HG03060 (cell line): ENCODE measurements around the gene NFIB.

Experiments used
- ATAC-seq: cut with Tn5 transposase; IDR thresholded peaks from one replicate; pipeline ENCODE4 v1.9.1; 2021; ENCODE audit warnings: low read depth, moderate number of reproducible peaks; ENCODE audit not compliant: unreplicated experiment

The NFIB gene

GRCh38 chr9:14198047-14198840, 115.7 kb downstream of the NFIB start:
- no peak for ATAC-seq

- no peak for ATAC-seq
Observed at GRCh38 chr9:14197325-14197858, 116.5 kb downstream of the NFIB start.

- ATAC-seq, result no peak
Observed at GRCh38 chr9:14193328-14193990, 120.5 kb downstream of the NFIB start.

GRCh38 chr9:14192556-14192955, 121.4 kb downstream of the NFIB start:
- no peak for ATAC-seq

DNA sequence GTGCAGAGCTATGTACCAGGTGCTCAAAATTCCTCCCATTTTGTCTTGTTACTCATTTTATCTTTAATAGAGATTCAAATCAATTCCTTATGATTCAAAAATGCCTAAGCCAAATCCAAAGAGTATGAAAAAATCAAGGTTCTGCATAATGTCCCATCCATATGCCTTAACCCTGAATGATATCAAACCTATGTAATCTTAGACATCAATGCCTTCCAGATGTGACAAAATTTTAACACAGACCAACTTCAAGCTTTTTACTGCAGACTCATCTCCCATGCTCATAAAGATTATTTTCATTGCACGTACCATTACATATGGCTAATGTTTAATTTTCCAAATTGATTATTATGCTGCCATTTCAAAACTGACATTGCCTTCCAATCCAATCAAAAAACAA, 122.4 kb downstream of the NFIB start:
- no peak for ATAC-seq

GRCh38 chr9:14190240-14190639, 123.7 kb downstream of the NFIB start:
- no peak for ATAC-seq

- ATAC-seq, result no peak
Observed at GRCh38 chr9:14189578-14189977, 124.4 kb downstream of the NFIB start.

DNA sequence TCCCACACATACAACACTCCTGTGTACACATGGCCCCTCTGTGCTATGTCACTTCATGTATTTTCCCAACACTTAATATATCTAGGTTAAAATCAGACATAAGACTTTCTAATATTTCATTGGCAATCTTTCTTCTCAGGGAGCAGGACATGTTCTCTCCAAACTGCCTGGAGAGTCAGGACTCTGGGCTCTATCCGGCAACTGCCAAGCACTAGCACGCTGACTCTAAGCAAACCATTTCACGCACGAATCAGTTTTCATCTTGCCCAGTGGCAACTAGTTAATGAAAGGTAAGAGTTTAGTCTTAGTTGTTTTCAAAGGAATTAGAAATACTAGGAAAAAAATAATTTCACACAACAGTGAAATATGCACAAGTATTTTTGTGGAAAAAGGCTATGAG, 124.8 kb downstream of the NFIB start:
- ATAC-seq, result no peak

DNA sequence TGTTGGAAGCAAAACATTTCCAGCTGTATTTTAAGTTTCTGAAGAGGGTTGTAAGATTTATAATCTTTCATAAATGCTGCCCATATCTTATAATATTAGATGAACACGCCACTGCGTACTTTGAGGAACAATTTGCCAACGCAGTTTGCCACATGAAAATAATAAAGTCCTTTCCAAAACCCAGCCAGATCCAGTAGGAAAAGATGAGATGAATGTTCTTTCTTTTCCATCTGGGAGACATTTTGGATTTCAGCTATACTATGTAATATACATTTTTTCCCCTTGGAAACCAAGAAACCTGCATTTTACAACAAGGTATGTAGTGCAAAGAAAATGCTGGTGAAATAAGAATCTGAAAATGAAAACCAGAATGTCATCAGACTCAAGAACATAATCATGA, 125.4 kb downstream of the NFIB start:
- no peak for ATAC-seq

DNA sequence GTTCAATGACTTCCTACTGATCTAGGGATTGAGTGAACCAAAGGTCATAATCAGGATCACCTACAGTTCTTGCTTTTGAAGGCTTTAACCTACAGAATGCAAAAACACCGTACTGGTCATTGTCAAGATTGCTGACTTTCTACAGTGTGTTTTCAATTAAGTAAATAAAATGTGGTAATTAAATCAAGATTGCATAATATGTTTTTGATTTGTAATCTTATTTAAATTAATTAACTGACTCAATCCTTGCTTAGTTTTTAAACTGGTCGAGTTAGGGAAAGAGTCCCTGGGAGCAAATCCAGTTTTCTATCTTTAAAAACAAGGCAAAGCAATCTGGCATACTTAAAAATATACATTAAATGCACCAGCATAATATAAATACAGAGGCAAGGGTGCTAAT, 125.9 kb downstream of the NFIB start:
- no peak for ATAC-seq

DNA sequence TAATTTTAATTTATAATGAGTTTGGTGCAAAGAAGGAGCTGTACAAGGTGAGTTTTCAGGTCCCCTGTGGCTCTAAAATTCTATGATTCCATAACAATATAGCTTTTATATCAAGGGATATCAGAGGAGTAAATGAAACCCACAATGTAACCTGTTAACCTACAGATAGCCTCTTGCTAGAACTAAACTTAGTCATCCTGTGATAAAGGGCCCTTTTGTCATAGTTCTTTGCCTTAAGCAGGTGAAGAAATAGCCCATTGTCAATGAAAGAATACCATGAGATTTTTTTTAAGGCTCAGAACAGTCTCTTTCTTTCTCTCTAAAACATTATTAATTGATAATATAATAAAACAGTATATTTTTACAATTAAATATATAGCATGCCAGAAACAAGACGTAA, 127.8 kb downstream of the NFIB start:
- ATAC-seq, result no peak

DNA sequence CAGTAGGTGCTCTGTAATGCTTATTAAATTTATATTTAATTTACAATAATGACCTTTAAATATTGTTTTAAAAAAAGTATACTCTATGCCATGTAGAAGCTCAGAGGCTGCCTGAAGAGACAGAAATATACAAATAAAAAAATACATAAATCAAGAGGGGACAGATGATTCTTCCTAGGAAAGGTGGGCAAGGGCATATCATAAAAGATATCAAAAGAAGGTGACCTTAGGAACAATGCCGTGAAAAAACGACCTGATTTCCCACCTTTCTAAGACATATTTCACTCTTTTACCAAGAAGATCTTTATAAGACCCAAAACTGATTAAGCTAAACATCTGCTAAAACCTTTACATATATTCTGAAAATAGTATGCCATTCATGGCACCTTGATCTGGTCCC, 128.9 kb downstream of the NFIB start:
- no peak for ATAC-seq

DNA sequence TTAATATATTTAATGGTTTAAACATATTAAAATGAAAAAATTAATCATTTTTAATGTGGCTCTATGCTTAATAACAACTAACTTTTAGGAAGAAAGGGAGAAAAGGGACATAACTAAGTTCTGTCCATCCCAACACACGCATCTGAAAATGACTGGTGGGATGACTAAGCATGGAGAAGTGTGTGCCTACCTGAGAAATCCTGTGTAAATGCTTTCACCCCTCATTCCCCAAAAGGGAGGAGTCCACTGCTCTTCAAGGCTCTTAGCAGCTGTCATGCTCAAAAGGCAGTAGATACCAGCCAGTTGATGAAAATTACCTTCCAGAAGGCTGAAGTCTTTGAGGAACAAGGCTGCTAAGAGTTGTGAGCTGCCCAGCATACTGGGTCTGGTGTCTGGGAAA, 130.9 kb downstream of the NFIB start:
- no peak for ATAC-seq

DNA sequence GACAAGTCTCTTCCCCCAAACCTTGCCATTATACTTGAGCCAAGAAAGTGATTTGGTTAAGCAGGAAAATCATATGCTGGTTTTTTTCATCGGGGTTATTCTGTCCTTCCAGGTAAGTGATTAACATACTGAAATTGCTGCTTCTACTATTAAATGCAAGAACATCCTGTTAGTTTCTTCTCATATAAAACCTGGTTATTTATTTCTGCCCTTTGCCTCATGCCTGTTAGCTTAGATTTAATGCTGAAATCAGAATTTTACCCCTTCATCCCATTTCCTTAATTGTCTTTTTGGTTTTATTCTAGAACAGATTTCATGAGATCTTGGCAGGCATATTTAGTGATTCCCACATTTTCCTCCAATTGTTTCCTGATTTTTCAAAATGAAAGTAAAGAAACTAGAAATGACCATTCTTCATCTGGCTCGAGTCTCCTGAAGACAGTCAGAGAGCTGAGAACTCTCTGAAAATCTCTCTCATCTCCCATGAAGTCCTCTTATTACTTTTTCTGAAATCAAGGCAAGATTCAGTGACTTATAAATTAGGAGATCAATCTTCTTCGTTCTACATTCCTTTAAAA, 132.9 kb downstream of the NFIB start:
- ATAC-seq, result no peak

DNA sequence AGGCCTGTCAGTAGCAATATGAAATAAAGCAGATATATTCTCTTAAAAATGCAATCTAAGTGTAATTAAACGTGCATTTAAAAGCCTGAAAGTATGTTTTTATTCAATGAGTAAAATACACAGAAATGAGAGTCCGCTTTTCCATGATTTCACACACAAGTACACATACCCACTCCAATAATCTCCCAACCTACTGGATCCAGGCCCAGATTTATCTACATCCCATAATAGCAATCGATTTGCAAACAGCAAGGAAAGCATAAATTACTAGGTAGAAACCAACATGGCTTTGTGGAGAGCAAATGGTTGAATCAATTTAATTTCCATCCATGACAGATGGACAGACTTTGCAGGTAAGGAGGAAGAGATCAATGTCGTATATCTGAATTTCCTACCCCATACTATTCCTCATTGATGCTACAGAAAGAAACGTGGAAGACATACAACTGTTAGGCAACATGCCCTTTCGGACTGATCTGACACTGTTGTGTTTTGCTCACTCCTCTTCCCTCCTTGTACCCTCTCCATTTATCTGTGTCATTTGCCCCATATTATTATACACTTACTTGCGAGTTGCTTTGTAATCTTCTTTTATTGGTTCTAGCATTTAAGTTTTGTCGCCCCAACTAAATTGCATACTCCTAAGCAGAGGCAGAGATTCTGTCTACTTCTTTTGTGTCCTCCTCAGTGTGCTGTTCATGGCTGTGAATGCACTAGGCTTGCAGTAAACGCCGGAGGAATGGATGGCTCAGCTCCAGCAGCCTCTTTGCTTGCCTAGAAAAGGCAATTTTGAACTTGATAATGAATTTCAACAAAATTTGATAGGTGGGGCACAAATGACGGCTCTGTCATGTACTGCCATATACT, 133.6 kb downstream of the NFIB start:
- no peak for ATAC-seq

- ATAC-seq, result no peak
Observed at GRCh38 chr9:14179449-14179848, 134.5 kb downstream of the NFIB start.

- no peak for ATAC-seq
Observed at GRCh38 chr9:14175778-14176177, 138.2 kb downstream of the NFIB start.

DNA sequence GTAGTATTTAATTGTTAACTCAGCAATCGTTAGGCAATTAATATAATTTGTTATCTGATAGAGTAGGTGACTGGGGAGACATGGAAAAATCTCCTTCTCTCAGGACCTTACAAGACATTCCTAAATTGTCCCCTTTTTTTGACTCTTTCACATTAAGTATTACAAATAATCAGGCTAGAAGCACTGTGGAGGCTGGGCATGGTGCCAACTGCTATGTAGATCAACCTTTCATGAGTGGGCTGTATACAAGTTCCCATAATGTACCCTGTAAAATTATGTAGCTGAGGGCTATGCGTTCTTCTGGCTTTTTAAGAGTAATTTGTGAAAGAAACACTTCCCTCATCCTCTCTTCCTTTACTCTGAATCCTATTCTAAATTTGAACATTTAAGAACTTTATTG, 140.2 kb downstream of the NFIB start:
- no peak for ATAC-seq

GRCh38 chr9:14170973-14171596, 142.9 kb downstream of the NFIB start:
- ATAC-seq, result peak; percentile 58

GRCh38 chr9:14170392-14170931, 143.5 kb downstream of the NFIB start:
- no peak for ATAC-seq
